Measurements from ENCODE around the gene SLC17A2.

SLC17A2 gene

GRCh38 chr6:25927756-25928216 is 2.7 kb downstream of the SLC17A2 start:
- DNase-seq (ENCODE audit: extremely low spot score), result no peak
- CTCF ChIA-PET, result interaction anchor here (1.0 kb wide), 3 partner anchors 8 to 14 kb away, joined by 3 to 5 read pairs (median 3); no protein-coding TSS in a partner anchor
- no peak for TF ChIP-seq CTCF (IDR thresholded peaks at IDR 0.05; ENCODE audit: control extremely low read depth, extremely low read depth, low read depth, missing control alignments)
- POLR2A ChIA-PET, result interaction anchor here (0.6 kb wide), 1 partner anchor 94 kb away, joined by 3 read pairs; no protein-coding TSS in a partner anchor

- no peak for DNase-seq (ENCODE audit: extremely low spot score)
- ChIA-PET CTCF (interaction anchor here (1.0 to 1.9 kb wide), 4 partner anchors 10 to 44 kb away, joined by 3 to 6 read pairs (median 3); no protein-coding TSS in a partner anchor), POLR2A (no interaction called here)
- TF ChIP-seq CTCF (IDR thresholded peaks at IDR 0.05; ENCODE audit: control extremely low read depth, extremely low read depth, low read depth, missing control alignments), result no peak
Measured at GRCh38 chr6:25927178-25927577, 3.3 kb downstream of the SLC17A2 start.

GRCh38 chr6:25925876-25926275 is 4.6 kb downstream of the SLC17A2 start:
- POLR2A ChIA-PET, result interaction anchor here (0.7 kb wide), 1 partner anchor 1967 kb away, joined by 3 read pairs; a partner anchor contains a TSS
- CTCF ChIA-PET, result interaction anchor here (1.2 to 1.9 kb wide), 4 partner anchors 9 to 139 kb away, joined by 3 to 6 read pairs (median 4); no protein-coding TSS in a partner anchor
- TF ChIP-seq CTCF (IDR thresholded peaks at IDR 0.05; ENCODE audit: control extremely low read depth, extremely low read depth, low read depth, missing control alignments), result no peak
- DNase-seq (ENCODE audit: extremely low spot score), result no peak

- TF ChIP-seq CTCF (IDR thresholded peaks at IDR 0.05; ENCODE audit: control extremely low read depth, extremely low read depth, low read depth, missing control alignments), result no peak
- CTCF ChIA-PET, result no interaction called here
Measured at GRCh38 chr6:25922301-25922700, 8.2 kb downstream of the SLC17A2 start.

GRCh38 chr6:25921525-25922203 is 8.8 kb downstream of the SLC17A2 start:
- no peak for DNase-seq (ENCODE audit: extremely low spot score)
- ChIA-PET CTCF (interaction anchor here (1.3 kb wide), 2 partner anchors 83 to 202 kb away, joined by 3 to 4 read pairs; no protein-coding TSS in a partner anchor), POLR2A (no interaction called here)
- TF ChIP-seq CTCF (IDR thresholded peaks at IDR 0.05; ENCODE audit: control extremely low read depth, extremely low read depth, low read depth, missing control alignments), result no peak

More at GRCh38 chr6:25922301-25922700, 8.2 kb downstream of the SLC17A2 start:
- no peak for DNase-seq (ENCODE audit: extremely low spot score)
- POLR2A ChIA-PET, result no interaction called here

GRCh38 chr6:25919657-25920056 is 10.8 kb downstream of the SLC17A2 start:
- ChIA-PET CTCF (interaction anchor here (1.1 to 1.5 kb wide), 4 partner anchors 9 to 131 kb away, joined by 3 to 5 read pairs (median 4); no protein-coding TSS in a partner anchor), POLR2A (no interaction called here)
- no peak for DNase-seq (ENCODE audit: extremely low spot score)
- no peak for TF ChIP-seq CTCF (IDR thresholded peaks at IDR 0.05; ENCODE audit: control extremely low read depth, extremely low read depth, low read depth, missing control alignments)
